GM12892 (cell line): ENCODE measurements around the gene TSACC.

Source experiments
- POLR2A ChIP-seq: IDR thresholded peaks from 2 replicates; pipeline ENCODE4 v1.6.1; 2011; ENCODE audit warnings: low read depth, low read length, control low read depth
- TAF1 ChIP-seq: IDR thresholded peaks from 2 replicates; pipeline ENCODE4 v1.6.1; 2011; ENCODE audit warnings: low read depth, mild to moderate bottlenecking, control low read depth, low read length, borderline replicate concordance

DNA sequence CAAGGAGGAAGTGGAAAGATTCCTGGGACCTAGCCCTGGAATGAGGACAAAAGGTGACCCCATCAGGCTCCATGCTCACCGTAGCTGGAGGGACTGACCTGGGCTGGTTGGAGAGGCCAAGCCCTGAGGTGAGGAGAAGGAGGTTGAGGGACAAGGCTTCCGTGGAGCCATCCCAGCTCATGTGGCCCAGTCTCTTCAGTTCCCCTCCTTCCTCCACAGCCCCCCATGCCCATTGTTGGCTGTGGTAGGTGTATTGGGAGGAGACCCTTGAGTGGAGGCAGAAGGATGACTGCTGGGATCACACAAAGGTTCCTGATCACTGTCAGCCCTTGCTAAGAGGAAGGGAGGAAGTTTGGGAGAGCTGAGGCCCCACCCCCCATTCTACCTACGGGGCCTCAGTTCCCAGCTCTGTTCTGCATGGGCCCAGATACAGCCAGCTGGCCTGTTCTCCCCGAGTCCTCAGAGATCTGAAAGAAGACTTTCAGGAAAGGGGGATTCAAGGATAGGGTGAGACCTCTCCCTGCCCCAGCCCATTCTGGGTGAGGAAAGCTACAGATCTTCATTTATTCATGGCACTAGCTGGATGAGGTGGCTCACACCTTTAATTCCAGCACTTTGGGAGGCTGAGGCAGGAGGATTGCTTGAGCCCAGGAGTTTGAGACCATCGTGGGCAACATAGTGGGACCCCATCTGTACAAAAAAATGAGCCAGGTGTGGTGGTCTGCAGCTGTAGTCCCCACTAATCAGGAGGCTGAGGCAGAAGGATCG lies 48.0 kb downstream of the TSACC start:
- TF ChIP-seq POLR2A (no peak), TAF1 (no peak)
